NCI-H146 treated with DMSO at 0.1 percent for 48 hours (cell line): Measurements from ENCODE around the gene ALDH1L2.
"Not testable (repeated sequence)": the region's sequence is repeated elsewhere in the genome, so short reads cannot be mapped to it uniquely, and the experiment has no call there.

Experiments
- DNase-seq: peaks from one replicate; lab custom pipeline; 2025; ENCODE audit not compliant: unreplicated experiment; lab: John Stamatoyannopoulos, UW

The ALDH1L2 gene

GRCh38 chr12:104986022-104986941, 98.0 kb downstream of the ALDH1L2 start, which contains the start of gene NOPCHAP1:
Gene NOPCHAP1, plus strand, starts transcription at chr12:104986316. Its CDS starts 37 bp downstream, at chr12:104986353.
- peak; percentile 89 for DNase-seq

- DNase-seq: peak; percentile 7
Observed at GRCh38 chr12:104985206-104985605, 99.1 kb downstream of the ALDH1L2 start.

- DNase-seq: not testable (repeated sequence)
Observed at GRCh38 chr12:104977688-104978087, 106.6 kb downstream of the ALDH1L2 start.

- no peak for DNase-seq
Observed at GRCh38 chr12:104976703-104977102, 107.6 kb downstream of the ALDH1L2 start.

GRCh38 chr12:104975587-104976343, 108.5 kb downstream of the ALDH1L2 start:
- no peak for DNase-seq

GRCh38 chr12:104974626-104975290, 109.5 kb downstream of the ALDH1L2 start:
- DNase-seq: no peak

- DNase-seq: no peak
Observed at GRCh38 chr12:104973250-104973649, 111.0 kb downstream of the ALDH1L2 start.

GRCh38 chr12:104971306-104971705, 113.0 kb downstream of the ALDH1L2 start:
- DNase-seq: no peak
